Endothelial cell of umbilical vein (primary cell): ENCODE data around the gene RCAN3.

Experiments
- CTCF ChIP-seq, 2 donors: IDR thresholded peaks; 1 replicate in 1 of 2; 2 replicates in 1 of 2; pipeline ENCODE4 v1.5.1; 2011; ENCODE audit warnings: low read length in 2 of 2, mild to moderate bottlenecking in 2 of 2, moderate library complexity in 2 of 2, control low read depth in 1 of 2, inconsistent platforms in 1 of 2, low read depth in 1 of 2; ENCODE audit not compliant: insufficient read depth in 1 of 2; ENCODE audit errors: extremely low read depth in 1 of 2
- EZH2 ChIP-seq: IDR thresholded peaks from 2 replicates; pipeline ENCODE4 v1.6.1; 2012; ENCODE audit warnings: borderline replicate concordance, low read depth, mild to moderate bottlenecking, moderate library complexity, low read length, inconsistent platforms; ENCODE audit not compliant: severe bottlenecking
- FOS ChIP-seq: IDR thresholded peaks from 2 replicates; pipeline ENCODE4 v1.6.1; 2011; ENCODE audit warnings: mild to moderate bottlenecking, low read length, moderate library complexity, borderline replicate concordance; ENCODE audit not compliant: insufficient read depth
- JUN ChIP-seq: IDR thresholded peaks from 2 replicates; pipeline ENCODE4 v1.6.1; 2011; ENCODE audit warnings: borderline replicate concordance, low read depth; ENCODE audit not compliant: insufficient read length, insufficient read depth

GRCh38 chr1:24568475-24568874 lies 65.8 kb downstream of the RCAN3 start:
- TF ChIP-seq CTCF (IDR thresholded peaks at IDR 0.05; ENCODE audit: extremely low read depth in 1 of 2, insufficient read depth in 1 of 2, low read depth in 1 of 2, low read length in 2 of 2): no peak
- TF ChIP-seq JUN: no peak
- no peak for TF ChIP-seq EZH2
- no peak for TF ChIP-seq FOS
